MM.1S (cell line): Measurements from ENCODE around the gene NIPSNAP2.
A peak's percentile ranks its signal among the peaks of the same experiment; 100 is the strongest.
"Not testable (repeated sequence)": the region's sequence is repeated elsewhere in the genome, so short reads cannot be mapped to it uniquely, and the experiment has no call there.

Experiments used
- DNase-seq: peaks from one replicate; pipeline ENCODE4 v3.0.0-alpha.2; 2015
- H2AFZ ChIP-seq: fragments of 300-600 bp; sonication (generic); 2 replicates; pipeline ENCODE4 v1.6.0; 2016; ENCODE audit warnings: antibody characterized with exemption, low read length
- H3F3A ChIP-seq: fragments of 300-600 bp; sonication (generic); 2 replicates; pipeline ENCODE4 v1.6.1; 2016; ENCODE audit warnings: mild to moderate bottlenecking, antibody characterized with exemption, low read length, moderate library complexity, mixed read lengths; ENCODE audit not compliant: insufficient read depth
- H3K27ac ChIP-seq: fragments of 300-600 bp; sonication (generic); 2 replicates; pipeline ENCODE4 v1.5.1; 2016; ENCODE audit warnings: mild to moderate bottlenecking, low read length
- H3K27me3 ChIP-seq: fragments of 300-600 bp; sonication (generic); replicated peaks from 2 replicates; pipeline ENCODE4 v1.6.0; 2016; ENCODE audit warnings: low read length; ENCODE audit not compliant: insufficient read depth
- H3K36me3 ChIP-seq: fragments of 300-600 bp; sonication (generic); replicated peaks from 2 replicates; pipeline ENCODE4 v1.6.1; 2016; ENCODE audit warnings: mild to moderate bottlenecking, low read length, mixed read lengths; ENCODE audit not compliant: insufficient read depth
- H3K4me1 ChIP-seq: fragments of 300-600 bp; sonication (generic); 2 replicates; pipeline ENCODE4 v1.6.1; 2016; ENCODE audit warnings: low read length, mixed read lengths
- H3K4me2 ChIP-seq: fragments of 300-600 bp; sonication (generic); 2 replicates; pipeline ENCODE4 v1.6.0; 2016; ENCODE audit warnings: low read depth, low read length
- H3K4me3 ChIP-seq: fragments of 300-600 bp; sonication (generic); 2 replicates; pipeline ENCODE4 v1.5.1; 2016; ENCODE audit warnings: low read length, mixed read lengths
- H3K79me2 ChIP-seq: fragments of 300-600 bp; sonication (generic); 2 replicates; pipeline ENCODE4 v1.6.1; 2016; ENCODE audit warnings: mixed run types, low read length, mixed read lengths
- H3K9ac ChIP-seq: fragments of 300-600 bp; sonication (generic); 2 replicates; pipeline ENCODE4 v1.6.1; 2016; ENCODE audit warnings: low read length, mixed read lengths
- H3K9me2 ChIP-seq: fragments of 300-600 bp; sonication (generic); replicated peaks from 2 replicates; pipeline ENCODE4 v1.6.1; 2016; ENCODE audit warnings: mild to moderate bottlenecking, low read length, mixed read lengths; ENCODE audit not compliant: insufficient read depth
- H3K9me3 ChIP-seq: fragments of 300-600 bp; sonication (generic); replicated peaks from 2 replicates; pipeline ENCODE4 v1.6.1; 2016; ENCODE audit warnings: mild to moderate bottlenecking, low read length, mixed read lengths; ENCODE audit not compliant: insufficient read depth
- H4K20me1 ChIP-seq: fragments of 300-600 bp; sonication (generic); 2 replicates; pipeline ENCODE4 v1.6.1; 2016; ENCODE audit warnings: mild to moderate bottlenecking, low read length, moderate library complexity, mixed read lengths; ENCODE audit not compliant: insufficient read depth
- EZH2 ChIP-seq: fragments of 300-600 bp; sonication (generic); optimal IDR thresholded peaks from 2 replicates; pipeline ENCODE3; 2017; ENCODE audit warnings: low read depth, mild to moderate bottlenecking, antibody characterized with exemption, low read length, mixed read lengths
- EZH2phosphoT487 ChIP-seq: fragments of 300-600 bp; sonication (generic); IDR thresholded peaks from 2 replicates; pipeline ENCODE4 v1.6.1; 2018; ENCODE audit warnings: antibody characterized with exemption, low read length
- TF ChIP-seq, protein P1 (sequence below): fragments of 300-600 bp; sonication (generic); IDR thresholded peaks from 2 replicates; pipeline ENCODE4 v1.5.1; 2016; ENCODE audit warnings: antibody characterized with exemption, low read length, mixed read lengths

Gene NIPSNAP2

DNA sequence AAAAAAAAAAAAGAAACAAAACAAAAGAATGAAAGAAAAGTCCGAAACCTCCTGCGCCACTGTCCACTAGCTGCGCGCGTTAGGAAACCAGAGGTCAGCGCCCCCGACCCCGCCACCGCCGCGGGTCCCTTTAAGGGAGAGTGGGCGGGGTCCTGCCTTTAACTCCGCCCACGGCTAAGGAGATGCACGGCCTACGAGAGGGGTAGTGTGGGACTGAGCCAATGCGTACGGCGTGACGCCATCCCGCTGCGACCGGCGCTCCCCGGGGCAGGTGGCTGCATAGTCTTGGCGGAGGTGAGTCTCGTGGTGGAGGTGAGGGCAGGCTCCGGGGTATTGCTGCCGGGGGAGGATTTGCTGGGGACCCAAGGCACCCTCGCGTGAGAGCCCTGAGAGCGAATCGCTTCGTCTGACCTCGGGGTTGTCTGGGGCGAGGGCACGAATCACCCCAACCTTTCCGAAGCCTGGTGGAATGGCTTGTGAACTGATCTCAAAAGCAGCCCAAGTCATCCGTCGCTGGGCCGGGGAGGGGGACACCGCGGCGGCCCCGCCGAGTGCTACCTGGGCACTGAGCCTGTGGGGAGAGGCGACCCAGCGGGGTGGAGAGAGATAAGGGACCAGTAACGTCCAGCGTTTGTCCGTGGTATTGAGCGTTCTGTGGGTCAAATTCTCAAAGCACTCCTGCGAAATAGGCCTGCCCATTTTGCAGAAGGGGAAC is 12.6 kb upstream of the NIPSNAP2 start, which contains the start of gene MRPS17:
TSS of gene MRPS17 (plus strand) at position 241 of the 715 bp plus-strand sequence. CDS start 1,319 bp downstream, outside the sequence.
- peak within 1 kb of the TSS; percentile 92 for H3K9ac ChIP-seq
- H3K4me1 ChIP-seq = no peaks in the 10 kb centered on the region
- H3K4me3 ChIP-seq = peak within 1 kb of the TSS; percentile 78
- peak within 1 kb of the TSS; percentile 92 for H2AFZ ChIP-seq
- H3K79me2 ChIP-seq = peaks cover 19% of the 10 kb centered on the region
- H3K36me3 ChIP-seq = 0 out of 2 replicates have a peak, but pooled peaks cover 3% of the 10 kb centered on the region
- H3K4me2 ChIP-seq = peak within 1 kb of the TSS; percentile 53
- DNase-seq = peak; percentile 93
- H3K9me2 ChIP-seq = no peaks in the 10 kb centered on the region
- no peaks in the 10 kb centered on the region for H4K20me1 ChIP-seq
- no peaks in the 10 kb centered on the region for H3F3A ChIP-seq
- H3K27me3 ChIP-seq = no peaks in the 10 kb centered on the region
- TF ChIP-seq EZH2phosphoT487 = no peak
- TF ChIP-seq EZH2 = no peak
- TF ChIP-seq, protein P1, sequence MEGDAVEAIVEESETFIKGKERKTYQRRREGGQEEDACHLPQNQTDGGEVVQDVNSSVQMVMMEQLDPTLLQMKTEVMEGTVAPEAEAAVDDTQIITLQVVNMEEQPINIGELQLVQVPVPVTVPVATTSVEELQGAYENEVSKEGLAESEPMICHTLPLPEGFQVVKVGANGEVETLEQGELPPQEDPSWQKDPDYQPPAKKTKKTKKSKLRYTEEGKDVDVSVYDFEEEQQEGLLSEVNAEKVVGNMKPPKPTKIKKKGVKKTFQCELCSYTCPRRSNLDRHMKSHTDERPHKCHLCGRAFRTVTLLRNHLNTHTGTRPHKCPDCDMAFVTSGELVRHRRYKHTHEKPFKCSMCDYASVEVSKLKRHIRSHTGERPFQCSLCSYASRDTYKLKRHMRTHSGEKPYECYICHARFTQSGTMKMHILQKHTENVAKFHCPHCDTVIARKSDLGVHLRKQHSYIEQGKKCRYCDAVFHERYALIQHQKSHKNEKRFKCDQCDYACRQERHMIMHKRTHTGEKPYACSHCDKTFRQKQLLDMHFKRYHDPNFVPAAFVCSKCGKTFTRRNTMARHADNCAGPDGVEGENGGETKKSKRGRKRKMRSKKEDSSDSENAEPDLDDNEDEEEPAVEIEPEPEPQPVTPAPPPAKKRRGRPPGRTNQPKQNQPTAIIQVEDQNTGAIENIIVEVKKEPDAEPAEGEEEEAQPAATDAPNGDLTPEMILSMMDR = no peak
- H3K27ac ChIP-seq = peak within 1 kb of the TSS; percentile 48; the same call in 1 of the 2 replicates
- no peaks in the 10 kb centered on the region for H3K9me3 ChIP-seq

DNA sequence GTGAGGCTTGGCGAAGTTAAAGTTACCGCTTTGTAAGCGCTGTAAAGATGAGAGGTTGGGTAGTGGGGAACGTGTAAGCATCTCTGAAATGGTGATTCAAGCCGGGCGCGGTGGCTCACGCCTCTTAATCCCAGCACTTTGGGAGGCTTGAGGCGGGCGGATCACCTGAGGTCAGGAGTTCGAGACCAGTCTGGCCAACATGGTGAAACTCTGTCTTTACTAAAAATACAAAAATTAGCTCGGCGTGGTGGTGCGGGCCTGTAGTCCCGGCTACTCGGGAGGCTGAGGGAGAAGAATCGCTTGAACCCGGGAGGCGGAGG is 12.1 kb upstream of the NIPSNAP2 start:
- Histone ChIP-seq H3K27ac (peak overlapping the region; percentile 48; the same call in 1 of the 2 replicates), H2AFZ (peak overlapping the region; percentile 92), H3K9ac (peak overlapping the region; percentile 92), H3K4me3 (peak overlapping the region; percentile 78), H3K79me2 (peaks cover 19% of the 10 kb centered on the region), H3K4me2 (peak overlapping the region; percentile 53)
- not testable (repeated sequence) for H3K9me2 ChIP-seq, H3K36me3 ChIP-seq, H3K27me3 ChIP-seq, H4K20me1 ChIP-seq, DNase-seq, H3K4me1 ChIP-seq, H3F3A ChIP-seq, H3K9me3 ChIP-seq

DNA sequence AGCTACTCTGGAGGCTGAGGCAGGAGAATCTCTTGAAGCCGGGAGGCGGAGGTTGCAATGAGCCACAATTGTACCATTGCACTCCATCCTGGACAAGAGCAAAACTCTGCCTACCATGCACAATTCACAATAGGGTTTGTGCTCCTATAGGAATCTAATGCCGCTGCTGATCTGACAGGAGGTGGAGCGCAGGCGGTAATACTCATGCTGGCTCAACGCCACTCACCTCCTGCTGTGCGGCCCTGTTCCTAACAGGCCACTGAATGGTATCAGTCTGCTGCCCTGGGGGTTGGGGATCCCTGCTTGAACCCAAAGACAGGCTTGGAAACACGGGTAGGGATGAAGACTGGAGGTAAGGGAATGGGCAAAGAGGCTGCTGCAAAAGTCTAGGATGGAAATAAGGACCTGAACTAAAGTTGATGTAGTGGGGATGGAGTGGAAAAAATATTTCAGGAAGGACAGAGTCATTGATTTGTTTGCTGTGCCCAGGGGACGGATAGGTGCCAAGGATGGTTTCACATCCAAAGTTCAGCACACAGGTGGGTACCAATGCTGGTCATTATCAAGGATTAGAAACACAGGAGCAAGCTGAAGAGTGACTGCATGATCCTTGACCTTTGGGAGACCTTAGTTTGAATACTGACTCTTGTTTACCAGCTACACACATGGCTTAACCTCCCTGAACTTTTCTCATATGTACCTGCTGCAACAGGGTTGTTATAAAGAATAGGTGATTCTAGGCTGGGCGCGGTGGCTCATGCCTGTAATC is 10.5 kb upstream of the NIPSNAP2 start:
- Histone ChIP-seq H3F3A (no peaks in the 10 kb centered on the region), H2AFZ (no peak overlapping the region), H3K27me3 (no peaks in the 10 kb centered on the region), H3K9me2 (no peaks in the 10 kb centered on the region), H4K20me1 (no peaks in the 10 kb centered on the region), H3K36me3 (0 out of 2 replicates have a peak, but pooled peaks cover 3% of the 10 kb centered on the region), H3K9ac (no peak overlapping the region), H3K4me2 (no peak overlapping the region), H3K9me3 (no peaks in the 10 kb centered on the region), H3K4me3 (no peak overlapping the region), H3K79me2 (peaks cover 19% of the 10 kb centered on the region), H3K27ac (no peak overlapping the region), H3K4me1 (no peaks in the 10 kb centered on the region)
- no peak for TF ChIP-seq EZH2
- no peak for DNase-seq

DNA sequence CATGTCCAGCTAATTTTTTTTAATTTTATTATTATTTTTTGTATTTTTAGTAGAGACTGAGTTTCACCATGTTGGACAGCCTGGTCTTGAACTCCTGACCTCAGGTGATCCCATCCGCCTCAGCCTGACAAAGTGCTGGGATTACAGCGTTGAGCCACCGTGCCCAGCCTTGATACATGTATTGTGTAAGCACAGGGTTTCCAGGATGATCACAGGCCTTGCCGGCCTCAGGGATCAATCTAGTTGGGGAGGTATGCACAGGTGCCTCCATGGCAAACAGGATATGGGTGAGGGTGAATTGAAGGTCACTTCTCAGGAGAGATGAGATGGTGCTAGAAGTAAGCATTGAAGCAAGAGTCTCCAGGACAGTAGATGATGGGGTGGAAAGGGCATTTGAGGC is 7.2 kb upstream of the NIPSNAP2 start:
- Histone ChIP-seq H3K9ac (no peak overlapping the region), H4K20me1 (no peaks in the 10 kb centered on the region), H3F3A (no peaks in the 10 kb centered on the region), H3K4me2 (no peak overlapping the region), H3K4me3 (no peak overlapping the region), H3K27me3 (no peaks in the 10 kb centered on the region), H3K4me1 (no peaks in the 10 kb centered on the region), H2AFZ (no peak overlapping the region), H3K27ac (no peak overlapping the region), H3K36me3 (0 out of 2 replicates have a peak, but pooled peaks cover 3% of the 10 kb centered on the region), H3K9me2 (no peaks in the 10 kb centered on the region), H3K79me2 (peaks cover 15% of the 10 kb centered on the region), H3K9me3 (no peaks in the 10 kb centered on the region)
- no peak for TF ChIP-seq EZH2
- TF ChIP-seq, protein P1 = no peak
- TF ChIP-seq EZH2phosphoT487 = no peak
- no peak for DNase-seq
